ENCODE data around the gene KCNN3. TPM values are rescaled to one million over a fixed set of nuclear protein-coding genes. Genes with fewer than 3 reads are reported as not detected.

The KCNN3 gene
- total and polyA plus RNA-seq, 2 donors (not counting 1 experiment from before 2014, with no cell fraction given): 0.17 to 0.82 TPM

DNA sequence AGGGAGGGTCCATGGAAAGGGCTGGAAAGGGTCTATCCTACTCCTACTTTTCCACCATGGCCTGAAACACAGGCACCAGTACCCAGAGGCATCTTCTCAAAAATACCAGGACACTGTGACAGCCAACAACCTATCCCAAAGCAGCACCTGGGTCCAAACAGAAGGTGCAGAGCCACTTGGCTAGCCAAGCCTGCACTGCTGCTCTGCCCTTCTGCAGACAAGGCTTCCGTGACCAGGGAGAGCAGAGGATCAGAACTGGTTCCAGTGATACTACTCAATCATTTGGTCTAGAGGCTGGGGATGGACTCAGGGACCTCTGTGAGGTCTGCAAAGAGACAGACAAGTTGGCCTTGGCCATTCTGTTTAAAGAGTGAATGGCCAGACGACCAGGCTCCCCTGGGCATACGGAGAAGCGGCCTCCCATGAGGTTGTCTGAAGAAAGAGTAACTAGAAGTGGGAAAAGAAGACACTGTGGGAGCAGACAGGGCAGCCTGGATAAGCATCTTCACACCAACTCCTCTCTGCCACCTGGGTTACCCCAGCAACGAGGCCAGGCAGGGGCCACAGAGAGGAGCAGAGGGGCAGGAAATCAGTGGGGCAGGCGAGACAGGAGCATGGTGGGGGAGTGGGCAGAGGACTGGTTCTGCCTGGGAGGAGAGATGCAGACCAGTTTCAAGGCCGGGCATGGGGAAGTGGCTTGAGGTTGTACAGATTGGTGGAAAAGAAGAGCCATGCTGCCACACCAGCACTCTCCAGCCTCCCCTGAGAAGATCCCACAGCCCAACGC lies 5.7 kb downstream of the KCNN3 start:
- no peak for TF ChIP-seq EZH2 (IDR thresholded peaks at IDR 0.05; ENCODE audit: borderline replicate concordance, insufficient read depth, low read depth, low read length, poor library complexity, severe bottlenecking)
- TF ChIP-seq, protein P1, sequence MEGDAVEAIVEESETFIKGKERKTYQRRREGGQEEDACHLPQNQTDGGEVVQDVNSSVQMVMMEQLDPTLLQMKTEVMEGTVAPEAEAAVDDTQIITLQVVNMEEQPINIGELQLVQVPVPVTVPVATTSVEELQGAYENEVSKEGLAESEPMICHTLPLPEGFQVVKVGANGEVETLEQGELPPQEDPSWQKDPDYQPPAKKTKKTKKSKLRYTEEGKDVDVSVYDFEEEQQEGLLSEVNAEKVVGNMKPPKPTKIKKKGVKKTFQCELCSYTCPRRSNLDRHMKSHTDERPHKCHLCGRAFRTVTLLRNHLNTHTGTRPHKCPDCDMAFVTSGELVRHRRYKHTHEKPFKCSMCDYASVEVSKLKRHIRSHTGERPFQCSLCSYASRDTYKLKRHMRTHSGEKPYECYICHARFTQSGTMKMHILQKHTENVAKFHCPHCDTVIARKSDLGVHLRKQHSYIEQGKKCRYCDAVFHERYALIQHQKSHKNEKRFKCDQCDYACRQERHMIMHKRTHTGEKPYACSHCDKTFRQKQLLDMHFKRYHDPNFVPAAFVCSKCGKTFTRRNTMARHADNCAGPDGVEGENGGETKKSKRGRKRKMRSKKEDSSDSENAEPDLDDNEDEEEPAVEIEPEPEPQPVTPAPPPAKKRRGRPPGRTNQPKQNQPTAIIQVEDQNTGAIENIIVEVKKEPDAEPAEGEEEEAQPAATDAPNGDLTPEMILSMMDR (IDR thresholded peaks at IDR 0.05): no peak
- Histone ChIP-seq H3K79me2 (ENCODE audit: control insufficient read depth, insufficient read depth, low read length) (no peaks in the 10 kb centered on the region), H2AFZ (ENCODE audit: insufficient read depth, low read depth, low read length, poor library complexity, severe bottlenecking) (no peak overlapping the region), H3K4me1 (ENCODE audit: control insufficient read depth in 2 of 2, insufficient read depth in 2 of 2, low read length in 2 of 2) (peaks cover 57 to 81% of the 10 kb centered on the region in 2 donors), H3K27ac (ENCODE audit: low read length in 2 of 2) (no peak overlapping the region), H3K9me3 (ENCODE audit: control extremely low read depth in 1 of 3, control insufficient read depth in 2 of 3, insufficient read depth in 1 of 3, low read length in 2 of 3) (peaks cover 0 to 5% (median 0%) of the 10 kb centered on the region in 3 donors), H3K4me3 (ENCODE audit: control extremely low read depth in 1 of 5, extremely low read depth in 1 of 5, insufficient read depth in 1 of 5, low read depth in 2 of 5, low read length in 4 of 5) (no peak overlapping the region), H3K4me2 (replicated peaks; ENCODE audit: low read depth, low read length, poor library complexity, severe bottlenecking) (peak overlapping the region; percentile 2), H3K36me3 (replicated peaks in 1 of 2; ENCODE audit: control extremely low read depth in 1 of 2, control insufficient read depth in 1 of 2, extremely low read depth in 1 of 2, insufficient read depth in 2 of 2, low read length in 1 of 2) (no peaks in the 10 kb centered on the region), H4K20me1 (ENCODE audit: control insufficient read depth, insufficient read depth, low read length, poor library complexity, severe bottlenecking) (no peaks in the 10 kb centered on the region), H3K9ac (ENCODE audit: low read length) (no peak overlapping the region), H3K27me3 (replicated peaks in 1 of 4; ENCODE audit: control extremely low read depth in 1 of 4, control insufficient read depth in 3 of 4, insufficient read depth in 4 of 4, low read length in 3 of 4) (peaks cover 0 to 33% (median 10%) of the 10 kb centered on the region in 4 experiments)
- H3K4me3 Mint-ChIP-seq: no peak overlapping the region
- ChIA-PET CTCF (no interaction called here), POLR2A (no interaction called here)
- H3K27me3 Mint-ChIP-seq: peaks cover 30% of the 10 kb centered on the region
- H3K9me3 Mint-ChIP-seq (ENCODE audit: insufficient read depth): no peaks in the 10 kb centered on the region
- 23% methylated on average over 5 of the region's 8 CpGs for WGBS (ENCODE audit: insufficient coverage)
- no peak for ATAC-seq (ENCODE audit: low read depth)
- H3K27ac Mint-ChIP-seq: no peak overlapping the region
- H3K4me1 Mint-ChIP-seq: peaks cover 79% of the 10 kb centered on the region
- peak; percentile 16 for DNase-seq
- intact Hi-C loops (cut with micrococcal nuclease): no loop called here

Data from B cell (primary cell).